Loucy (cell line): ENCODE data around the gene ARPC3.
"Not testable (repeated sequence)": the region's sequence is repeated elsewhere in the genome, so short reads cannot be mapped to it uniquely, and the experiment has no call there.

Experiments used
- H2AFZ ChIP-seq: fragments of 200-600 bp; sonication (generic); 2 replicates; pipeline ENCODE4 v1.6.0; 2016; ENCODE audit warnings: antibody characterized with exemption, mild to moderate bottlenecking, low read length, moderate library complexity
- H3F3A ChIP-seq: fragments of 200-600 bp; 2 replicates; pipeline ENCODE4 v1.6.0; 2016; ENCODE audit warnings: antibody characterized with exemption, low read depth, mild to moderate bottlenecking
- H3K27me3 ChIP-seq: fragments of 200-600 bp; sonication (generic); 2 replicates; pipeline ENCODE4 v1.6.1; 2014; ENCODE audit warnings: low read length, mild to moderate bottlenecking; ENCODE audit not compliant: insufficient read depth, poor library complexity, severe bottlenecking
- H3K36me3 ChIP-seq: fragments of 200-600 bp; sonication (generic); 2 replicates; pipeline ENCODE4 v1.6.1; 2016; ENCODE audit warnings: low read length; ENCODE audit not compliant: insufficient read depth
- H3K4me1 ChIP-seq: fragments of 200-600 bp; sonication (generic); 2 replicates; pipeline ENCODE4 v1.5.1; 2014; ENCODE audit warnings: low read length, mild to moderate bottlenecking; ENCODE audit not compliant: insufficient read depth, poor library complexity, severe bottlenecking
- H3K4me2 ChIP-seq: fragments of 200-600 bp; sonication (generic); 2 replicates; pipeline ENCODE4 v1.6.0; 2014; ENCODE audit warnings: antibody characterized with exemption, low read length, low read depth, mild to moderate bottlenecking; ENCODE audit not compliant: poor library complexity, severe bottlenecking
- H3K4me3 ChIP-seq: fragments of 200-600 bp; sonication (generic); 2 replicates; pipeline ENCODE4 v1.5.1; 2014; ENCODE audit warnings: low read length, mild to moderate bottlenecking, mixed read lengths; ENCODE audit not compliant: poor library complexity, severe bottlenecking
- H3K79me2 ChIP-seq: fragments of 200-600 bp; sonication (generic); 2 replicates; pipeline ENCODE4 v1.6.1; 2014; ENCODE audit warnings: low read length; ENCODE audit not compliant: insufficient read depth
- H3K9ac ChIP-seq: fragments of 200-600 bp; sonication (generic); 2 replicates; pipeline ENCODE4 v1.6.0; 2014; ENCODE audit warnings: mild to moderate bottlenecking, low read depth, low read length, moderate library complexity; ENCODE audit not compliant: poor library complexity, severe bottlenecking
- H3K9me2 ChIP-seq: fragments of 200-600 bp; sonication (generic); replicated peaks from 2 replicates; pipeline ENCODE4 v1.6.1; 2016; ENCODE audit warnings: low read depth, low read length, mixed read lengths
- H3K9me3 ChIP-seq: fragments of 200-600 bp; sonication (generic); 2 replicates; pipeline ENCODE4 v1.6.1; 2014; ENCODE audit warnings: mild to moderate bottlenecking, antibody characterized with exemption, low read length, low read depth; ENCODE audit not compliant: insufficient read depth
- H4K20me1 ChIP-seq: fragments of 200-600 bp; sonication (generic); 2 replicates; pipeline ENCODE4 v1.6.0; 2014; ENCODE audit warnings: antibody characterized with exemption, low read length, mild to moderate bottlenecking; ENCODE audit not compliant: insufficient read depth, poor library complexity, severe bottlenecking
- EZH2phosphoT487 ChIP-seq: fragments of 200-600 bp; IDR thresholded peaks from 2 replicates; pipeline ENCODE4 v1.6.1; 2018; ENCODE audit warnings: antibody characterized with exemption, mild to moderate bottlenecking, moderate library complexity, borderline replicate concordance
- TF ChIP-seq, protein P1 (sequence below): fragments of 200-600 bp; sonication (generic); conservative IDR thresholded peaks from 2 replicates; pipeline ENCODE4 v1.5.1; 2014; ENCODE audit warnings: mild to moderate bottlenecking, antibody characterized with exemption, low read length

ARPC3 gene

DNA sequence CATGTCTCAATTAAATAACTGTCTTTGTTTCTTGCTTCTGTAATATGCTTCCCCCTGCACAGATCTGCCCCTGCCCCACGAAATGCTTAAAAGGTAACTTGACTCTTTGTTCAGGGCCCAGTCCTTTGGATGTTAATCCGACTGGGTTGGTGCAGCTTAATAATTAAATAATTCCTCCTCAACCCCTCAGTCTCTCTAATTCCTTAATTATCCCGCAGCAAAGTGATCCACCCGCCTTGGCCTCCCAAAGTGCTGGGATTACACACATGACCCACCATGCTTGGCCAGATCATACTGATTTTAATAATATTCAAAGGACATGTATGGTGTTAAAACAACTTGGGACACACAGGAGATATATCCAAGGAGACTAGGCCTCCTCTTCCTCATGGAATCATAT lies 28.4 kb downstream of the ARPC3 start:
- Histone ChIP-seq H3K9me3 (no peaks in the 10 kb centered on the region), H3F3A (no peaks in the 10 kb centered on the region), H2AFZ (no peak overlapping the region), H3K4me2 (no peak overlapping the region), H3K4me3 (no peak overlapping the region), H3K4me1 (no peaks in the 10 kb centered on the region), H3K79me2 (no peaks in the 10 kb centered on the region), H4K20me1 (no peaks in the 10 kb centered on the region), H3K36me3 (no peaks in the 10 kb centered on the region), H3K27me3 (no peaks in the 10 kb centered on the region), H3K9ac (no peak overlapping the region), H3K9me2 (no peaks in the 10 kb centered on the region)
- TF ChIP-seq, protein P1, sequence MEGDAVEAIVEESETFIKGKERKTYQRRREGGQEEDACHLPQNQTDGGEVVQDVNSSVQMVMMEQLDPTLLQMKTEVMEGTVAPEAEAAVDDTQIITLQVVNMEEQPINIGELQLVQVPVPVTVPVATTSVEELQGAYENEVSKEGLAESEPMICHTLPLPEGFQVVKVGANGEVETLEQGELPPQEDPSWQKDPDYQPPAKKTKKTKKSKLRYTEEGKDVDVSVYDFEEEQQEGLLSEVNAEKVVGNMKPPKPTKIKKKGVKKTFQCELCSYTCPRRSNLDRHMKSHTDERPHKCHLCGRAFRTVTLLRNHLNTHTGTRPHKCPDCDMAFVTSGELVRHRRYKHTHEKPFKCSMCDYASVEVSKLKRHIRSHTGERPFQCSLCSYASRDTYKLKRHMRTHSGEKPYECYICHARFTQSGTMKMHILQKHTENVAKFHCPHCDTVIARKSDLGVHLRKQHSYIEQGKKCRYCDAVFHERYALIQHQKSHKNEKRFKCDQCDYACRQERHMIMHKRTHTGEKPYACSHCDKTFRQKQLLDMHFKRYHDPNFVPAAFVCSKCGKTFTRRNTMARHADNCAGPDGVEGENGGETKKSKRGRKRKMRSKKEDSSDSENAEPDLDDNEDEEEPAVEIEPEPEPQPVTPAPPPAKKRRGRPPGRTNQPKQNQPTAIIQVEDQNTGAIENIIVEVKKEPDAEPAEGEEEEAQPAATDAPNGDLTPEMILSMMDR = no peak
- TF ChIP-seq EZH2phosphoT487 = no peak

DNA sequence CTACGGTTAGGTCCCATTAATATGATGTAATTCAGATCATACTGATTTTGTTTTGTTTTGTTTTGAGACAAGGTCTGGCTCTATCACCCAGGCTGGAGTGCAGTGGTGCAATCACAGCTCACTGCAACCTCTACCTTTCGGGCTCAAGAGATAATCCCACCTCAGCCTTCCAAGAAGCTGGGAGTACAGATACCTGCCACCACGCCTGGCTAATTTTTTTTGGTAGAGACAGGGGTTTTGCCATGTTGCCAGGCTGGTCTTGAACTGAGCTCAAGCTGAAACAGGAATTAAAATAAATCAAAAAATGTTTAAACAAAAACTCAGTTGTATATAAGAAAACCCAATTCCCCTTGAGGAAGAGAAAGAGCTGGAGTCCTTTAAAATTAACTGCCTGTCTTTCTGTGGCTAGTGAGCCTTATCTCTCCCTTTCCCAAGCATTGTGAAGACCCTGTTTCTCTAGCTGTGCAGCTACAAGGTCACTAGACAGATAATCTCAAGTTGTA lies 28.9 kb downstream of the ARPC3 start:
- no peaks in the 10 kb centered on the region for H3K4me1 ChIP-seq
- no peak overlapping the region for H3K4me2 ChIP-seq
- H3K27me3 ChIP-seq = no peaks in the 10 kb centered on the region
- no peaks in the 10 kb centered on the region for H3F3A ChIP-seq
- no peaks in the 10 kb centered on the region for H3K79me2 ChIP-seq
- TF ChIP-seq, protein P1 = no peak
- no peak for TF ChIP-seq EZH2phosphoT487
- no peaks in the 10 kb centered on the region for H4K20me1 ChIP-seq
- no peaks in the 10 kb centered on the region for H3K9me2 ChIP-seq
- H3K9me3 ChIP-seq = no peaks in the 10 kb centered on the region
- H2AFZ ChIP-seq = no peak overlapping the region
- H3K36me3 ChIP-seq = no peaks in the 10 kb centered on the region
- H3K4me3 ChIP-seq = no peak overlapping the region
- no peak overlapping the region for H3K9ac ChIP-seq

DNA sequence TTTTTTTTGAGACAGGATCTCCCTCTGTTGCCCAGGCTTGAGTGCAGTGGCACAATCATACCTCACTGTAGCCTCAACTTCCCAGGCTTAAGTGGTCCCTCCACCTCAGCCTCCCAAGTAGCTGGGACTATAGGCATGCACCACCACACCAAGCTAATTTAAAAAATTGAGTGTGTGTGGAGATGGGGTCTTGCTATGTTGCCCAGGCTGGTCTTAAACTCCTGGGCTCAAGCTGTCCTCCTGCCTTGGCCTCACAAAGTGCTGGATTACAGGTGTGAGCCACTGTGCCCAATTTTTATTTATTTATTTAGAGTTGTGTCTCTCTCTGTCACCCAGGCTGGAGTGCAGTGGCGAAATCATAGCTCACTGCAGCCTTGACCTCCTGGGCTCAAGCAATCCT lies 29.5 kb downstream of the ARPC3 start:
- not testable (repeated sequence) for H3K36me3 ChIP-seq, H3K79me2 ChIP-seq, H3K9ac ChIP-seq, H3K4me1 ChIP-seq, H2AFZ ChIP-seq, H4K20me1 ChIP-seq, H3K9me2 ChIP-seq, H3K4me2 ChIP-seq, H3K9me3 ChIP-seq, H3K27me3 ChIP-seq, H3K4me3 ChIP-seq, H3F3A ChIP-seq

DNA sequence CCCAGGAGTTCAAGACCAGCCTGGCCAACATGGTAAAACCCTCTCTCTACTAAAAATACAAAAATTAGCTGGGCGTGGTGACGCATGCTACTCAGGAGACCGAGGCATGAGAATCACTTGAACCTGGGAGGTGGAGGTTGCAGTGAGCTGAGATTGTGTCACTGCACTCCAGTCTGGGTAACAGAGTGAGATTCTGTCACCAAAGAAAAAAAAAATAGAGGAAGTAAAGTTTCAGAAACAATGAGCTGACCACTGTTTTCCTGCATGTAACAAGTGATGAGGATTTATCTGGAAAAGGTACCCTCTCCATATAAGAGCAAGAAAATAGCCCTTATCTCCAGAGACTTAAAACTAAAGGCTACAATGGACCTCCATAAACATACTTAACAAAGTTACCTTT lies 33.0 kb downstream of the ARPC3 start:
- not testable (repeated sequence) for H3K4me3 ChIP-seq, H4K20me1 ChIP-seq, H3K79me2 ChIP-seq, H3F3A ChIP-seq, H2AFZ ChIP-seq, H3K9ac ChIP-seq, H3K9me3 ChIP-seq, H3K4me1 ChIP-seq, H3K9me2 ChIP-seq, H3K27me3 ChIP-seq, H3K36me3 ChIP-seq, H3K4me2 ChIP-seq

DNA sequence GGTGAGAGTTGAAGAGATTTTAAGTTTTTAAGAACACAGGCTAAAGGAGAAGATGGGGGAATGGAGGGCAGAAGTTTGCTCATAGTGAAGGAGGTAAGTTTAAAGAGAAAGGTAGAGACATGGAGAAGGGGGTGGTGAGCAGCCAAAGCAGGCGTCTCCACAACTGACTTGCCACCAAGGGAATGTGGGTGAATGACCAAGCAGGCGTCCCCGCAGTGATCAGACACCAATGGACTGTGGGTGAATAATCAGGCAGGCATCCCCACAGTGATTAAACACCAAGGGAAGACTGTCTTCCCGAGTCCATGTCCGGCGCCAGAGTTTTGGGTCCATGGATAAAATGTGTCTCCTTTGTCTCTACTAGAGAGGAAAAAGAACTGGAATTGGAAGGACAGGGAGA lies 40.1 kb downstream of the ARPC3 start:
- not testable (repeated sequence) for H3K4me3 ChIP-seq, H3K4me2 ChIP-seq, H2AFZ ChIP-seq, H3F3A ChIP-seq, H3K9me2 ChIP-seq, H3K9ac ChIP-seq, H3K79me2 ChIP-seq, H3K27me3 ChIP-seq, H3K36me3 ChIP-seq, H3K9me3 ChIP-seq, H4K20me1 ChIP-seq, H3K4me1 ChIP-seq

DNA sequence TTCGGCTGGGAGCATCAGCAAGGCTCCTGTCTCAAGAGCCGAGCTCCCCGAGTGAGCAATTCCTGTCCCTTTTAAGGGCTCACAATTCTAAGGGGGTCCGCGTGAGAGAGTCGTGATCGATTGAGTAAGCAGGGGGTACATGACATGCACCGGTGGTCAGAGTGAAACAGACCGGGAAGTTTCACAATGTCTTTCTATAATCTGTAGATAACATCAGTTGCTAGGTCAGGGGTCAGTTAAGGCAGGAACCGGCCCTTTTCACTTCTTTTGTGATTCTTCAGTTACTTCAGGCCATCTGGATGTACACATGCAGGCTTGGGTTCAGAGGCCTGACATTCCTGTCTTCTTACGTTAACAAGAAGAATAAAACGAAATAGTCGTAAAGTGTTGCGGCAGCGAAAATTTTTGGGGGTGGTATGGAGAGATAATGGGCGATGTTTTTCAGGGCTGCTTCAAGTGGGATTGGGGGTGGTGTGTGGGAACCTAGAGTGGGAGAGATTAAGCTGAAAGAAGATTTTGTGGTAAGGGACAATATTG lies 44.9 kb downstream of the ARPC3 start:
- H3K9me3 ChIP-seq, H3K9ac ChIP-seq, H3K27me3 ChIP-seq, H3K36me3 ChIP-seq, H3F3A ChIP-seq, H3K9me2 ChIP-seq, H4K20me1 ChIP-seq, H2AFZ ChIP-seq, H3K4me2 ChIP-seq, H3K4me3 ChIP-seq: not testable (repeated sequence)
- Histone ChIP-seq H3K79me2 (peaks cover 33% of the 10 kb centered on the region), H3K4me1 (peaks cover 11% of the 10 kb centered on the region)
